Right atrium auricular region (tissue), 2 donors: ENCODE measurements around the gene ZNF423. TPM values are rescaled to one million over a fixed set of nuclear protein-coding genes. Genes with fewer than 3 reads are reported as not detected.

Source experiments
- DNase-seq: peaks from one replicate; pipeline ENCODE4 v3.0.0-alpha.2; 2019; ENCODE audit warnings: low spot score
- H3K27ac ChIP-seq, 2 donors: fragments of 200-600 bp; sonication (generic); 1 replicate in 1 of 2; 2 replicates in 1 of 2; pipeline ENCODE4 v1.5.1; 2016 to 2019
- H3K27me3 ChIP-seq, 2 donors: fragments of 200-600 bp; sonication (generic); one replicate each; pipeline versions ENCODE4 v1.5.1 to v1.6.0; 2017 to 2019
- H3K36me3 ChIP-seq: fragments of 200-600 bp; sonication (generic); one replicate; pipeline ENCODE4 v1.5.1; 2016
- H3K4me1 ChIP-seq, 2 donors: fragments of 200-600 bp; sonication (generic); one replicate each; pipeline versions ENCODE4 v1.5.1 to v1.6.0; 2017 to 2019
- H3K4me3 ChIP-seq, 2 donors: fragments of 200-600 bp; sonication (generic); 1 replicate in 1 of 2; 2 replicates in 1 of 2; pipeline ENCODE4 v1.5.1; 2017 to 2019; ENCODE audit warnings: mild to moderate bottlenecking in 1 of 2, moderate library complexity in 1 of 2
- H3K9me3 ChIP-seq, 2 donors: fragments of 200-600 bp; sonication (generic); one replicate each; pipeline ENCODE4 v1.5.1; 2019
- CTCF ChIP-seq, 2 donors: fragments of 200-600 bp; sonication (generic); IDR thresholded peaks; one replicate each; pipeline ENCODE4 v1.5.1; 2019; ENCODE audit warnings: antibody characterized with exemption in 2 of 2
- total RNA-seq, 2 donors: library from RNA; depleted of rRNA; stranded (reverse); fragments of >200 nt; gene quantifications; one replicate each; pipeline ENCODE4 v1.1.0, GENCODE V29; 2016

Gene ZNF423
- total RNA-seq, 2 donors from 2014 or later = 8.5 to 10.7 TPM

DNA sequence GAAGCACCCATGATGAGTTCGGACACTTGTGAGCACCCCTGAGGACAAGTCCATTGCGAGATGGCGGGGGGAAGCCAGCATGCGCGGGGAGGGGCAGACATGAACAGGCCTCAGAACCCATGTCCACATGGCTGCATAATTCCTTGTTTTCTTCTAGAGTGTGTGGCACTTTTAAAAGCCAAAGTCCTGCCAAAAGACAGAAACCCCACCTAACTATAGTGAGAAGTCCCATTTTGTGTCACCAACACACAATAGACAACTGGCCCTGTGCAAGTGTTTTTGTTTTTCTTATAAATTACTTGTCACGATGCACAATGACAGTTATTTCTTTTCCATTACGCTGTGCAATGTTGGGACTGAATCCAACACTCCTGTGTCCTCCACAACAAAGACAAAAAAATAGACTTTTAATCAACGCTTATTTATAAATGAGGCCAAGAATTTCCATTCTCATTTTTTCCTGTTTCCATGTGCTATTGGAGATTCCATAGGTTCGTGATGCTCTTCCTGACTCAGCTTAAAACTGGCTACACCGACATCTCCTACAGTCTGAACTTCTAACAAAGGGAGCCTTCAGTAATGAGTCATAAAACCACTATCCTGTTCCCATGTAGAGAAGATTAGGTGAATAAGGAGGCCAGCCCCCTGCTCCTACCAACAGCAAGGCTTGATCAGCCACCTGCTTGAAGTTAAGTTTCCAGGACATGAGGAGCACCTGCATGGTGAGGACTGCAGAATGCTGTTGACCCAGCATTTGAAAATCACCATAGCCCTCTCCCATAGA, 98.9 kb downstream of the ZNF423 start:
- Histone ChIP-seq H3K9me3 (no peaks in the 10 kb centered on the region), H3K4me1 (peaks cover 0 to 29% of the 10 kb centered on the region in 2 donors), H3K36me3 (no peaks in the 10 kb centered on the region), H3K27me3 (no peaks in the 10 kb centered on the region), H3K27ac (no peak overlapping the region), H3K4me3 (no peak overlapping the region)
- no peak for DNase-seq
- no peak for TF ChIP-seq CTCF (IDR thresholded peaks at IDR 0.05)

- no peak for DNase-seq
- TF ChIP-seq CTCF (IDR thresholded peaks at IDR 0.05) = no peak
- Histone ChIP-seq H3K4me3 (no peak overlapping the region), H3K27me3 (no peaks in the 10 kb centered on the region), H3K4me1 (peaks cover 0 to 29% of the 10 kb centered on the region in 2 donors), H3K9me3 (no peaks in the 10 kb centered on the region), H3K27ac (no peak overlapping the region), H3K36me3 (no peaks in the 10 kb centered on the region)
These were observed 100.0 kb downstream of the ZNF423 start for GRCh38 chr16:49755716-49756505.

GRCh38 chr16:49755313-49755620, 100.6 kb downstream of the ZNF423 start:
- TF ChIP-seq CTCF (IDR thresholded peaks at IDR 0.05) = peak in 1 of 2 donors; percentile 63
- Histone ChIP-seq H3K9me3 (no peaks in the 10 kb centered on the region), H3K4me1 (peaks cover 0 to 32% of the 10 kb centered on the region in 2 donors), H3K27ac (peak overlapping the region; percentile 57 to 73), H3K4me3 (peak overlapping the region; percentile 14 to 50), H3K27me3 (no peaks in the 10 kb centered on the region), H3K36me3 (no peaks in the 10 kb centered on the region)
- no peak for DNase-seq

GRCh38 chr16:49754495-49755312, 101.2 kb downstream of the ZNF423 start:
- Histone ChIP-seq H3K27me3 (no peaks in the 10 kb centered on the region), H3K4me3 (peak overlapping the region; percentile 14 to 50), H3K9me3 (no peaks in the 10 kb centered on the region), H3K27ac (peak overlapping the region; percentile 57 to 73), H3K4me1 (peaks cover 0 to 37% of the 10 kb centered on the region in 2 donors), H3K36me3 (no peaks in the 10 kb centered on the region)
- peak; percentile 61 for DNase-seq
- no peak for TF ChIP-seq CTCF (IDR thresholded peaks at IDR 0.05)

GRCh38 chr16:49750341-49751000, 105.4 kb downstream of the ZNF423 start:
- peaks cover 0 to 29% of the 10 kb centered on the region in 2 donors for H3K4me1 ChIP-seq
- H3K4me3 ChIP-seq = no peak overlapping the region
- DNase-seq = no peak
- H3K9me3 ChIP-seq = no peaks in the 10 kb centered on the region
- H3K27me3 ChIP-seq = no peaks in the 10 kb centered on the region
- H3K27ac ChIP-seq = no peak overlapping the region
- no peak for TF ChIP-seq CTCF (IDR thresholded peaks at IDR 0.05)
- no peaks in the 10 kb centered on the region for H3K36me3 ChIP-seq
